IMR-90 (cell line): ENCODE results near the gene ATP1B3. TPM values are rescaled to one million over a fixed set of nuclear protein-coding genes. Genes with fewer than 3 reads are reported as not detected.

ENCODE experiments used
- ATAC-seq: fragments of 200-7000 bp; cut with Tn5 transposase; 2 replicates; pipeline ENCODE4 v1.9.1; 2020; ENCODE audit warnings: low read depth, mild to moderate bottlenecking, moderate library complexity
- BruUV-seq: library from RNA; stranded (reverse); fragments of 400-500 nt; replicated peaks from 2 replicates; lab custom pipeline; 2021; lab: Mats Ljungman, UMichigan
- CTCF ChIA-PET: fragments of 300-600 bp; formaldehyde crosslinking; extraction: SDS; loops from one replicate; lab custom pipeline; 2021; ENCODE audit warnings: antibody characterized with exemption; lab: Yijun Ruan, JAX
- POLR2A ChIA-PET: fragments of 300-600 bp; sonication (Branson Sonifier 250); formaldehyde crosslinking; loops from one replicate; lab custom pipeline; 2022; ENCODE audit warnings: antibody characterized with exemption; ENCODE audit not compliant: unreplicated experiment; lab: Charles Lee
- DNase-seq: peaks from one replicate; pipeline ENCODE4 v3.0.0; 2013
- H2AFZ ChIP-seq: replicated peaks from 2 replicates; pipeline ENCODE3; 2013; ENCODE audit warnings: low read length, mild to moderate bottlenecking; ENCODE audit not compliant: poor library complexity
- H2AK5ac ChIP-seq: 2 replicates; pipeline ENCODE4 v1.6.1; 2013; ENCODE audit warnings: low read depth, low read length, inconsistent platforms
- H2AK9ac ChIP-seq: replicated peaks from 2 replicates; pipeline ENCODE3; 2013; ENCODE audit warnings: mild to moderate bottlenecking, low read depth, low read length, moderate library complexity; ENCODE audit not compliant: poor library complexity
- H2BK120ac ChIP-seq: 2 replicates; pipeline ENCODE4 v1.6.1; 2013; ENCODE audit warnings: low read depth, low read length, inconsistent platforms
- H2BK15ac ChIP-seq: 3 replicates; pipeline ENCODE4 v1.6.1; 2013; ENCODE audit warnings: low read depth, low read length, inconsistent platforms
- H2BK20ac ChIP-seq: 2 replicates; pipeline ENCODE4 v1.6.1; 2013; ENCODE audit warnings: low read depth, mild to moderate bottlenecking, inconsistent platforms, low read length, moderate library complexity
- H2BK5ac ChIP-seq: 2 replicates; pipeline ENCODE4 v1.6.1; 2013; ENCODE audit warnings: mild to moderate bottlenecking, low read depth, low read length, inconsistent platforms; ENCODE audit not compliant: poor library complexity, severe bottlenecking
- H3K14ac ChIP-seq: replicated peaks from 2 replicates; pipeline ENCODE4 v1.6.1; 2013; ENCODE audit warnings: low read depth, low read length, inconsistent platforms
- H3K18ac ChIP-seq: 2 replicates; pipeline ENCODE4 v1.6.1; 2013; ENCODE audit warnings: low read depth, low read length, control low read depth
- H3K23ac ChIP-seq: 2 replicates; pipeline ENCODE4 v1.6.1; 2013; ENCODE audit warnings: low read depth, low read length, inconsistent platforms
- H3K27ac ChIP-seq: 2 replicates; pipeline ENCODE4 v1.5.1; 2013; ENCODE audit warnings: mild to moderate bottlenecking, control low read depth, low read length; ENCODE audit not compliant: insufficient read depth
- H3K27me3 ChIP-seq: 2 replicates; pipeline ENCODE4 v1.6.1; 2013; ENCODE audit warnings: low read length; ENCODE audit not compliant: control insufficient read depth, insufficient read depth
- H3K36me3 ChIP-seq: 2 replicates; pipeline ENCODE4 v1.6.1; 2013; ENCODE audit warnings: low read length, mixed read lengths; ENCODE audit not compliant: control insufficient read depth, insufficient read depth
- H3K4ac ChIP-seq: 2 replicates; pipeline ENCODE4 v1.6.1; 2013; ENCODE audit warnings: low read depth, low read length, inconsistent platforms
- H3K4me1 ChIP-seq: 2 replicates; pipeline ENCODE4 v1.6.1; 2013; ENCODE audit warnings: low read length, mixed read lengths; ENCODE audit not compliant: control insufficient read depth, insufficient read depth
- H3K4me2 ChIP-seq: 2 replicates; pipeline ENCODE4 v1.6.1; 2013; ENCODE audit warnings: low read depth, mild to moderate bottlenecking, control low read depth, low read length, moderate library complexity
- H3K4me3 ChIP-seq: 2 replicates; pipeline ENCODE4 v1.5.1; 2013; ENCODE audit warnings: low read depth, mild to moderate bottlenecking, control low read depth, low read length, moderate library complexity; ENCODE audit not compliant: insufficient read depth
- H3K56ac ChIP-seq: 2 replicates; pipeline ENCODE4 v1.6.1; 2013; ENCODE audit warnings: low read length, inconsistent platforms; ENCODE audit not compliant: insufficient read depth; ENCODE audit errors: extremely low read depth
- H3K79me1 ChIP-seq, 2 experiments: 2 replicates each; pipeline ENCODE4 v1.6.1; 2013; ENCODE audit warnings: low read length in 2 of 2, inconsistent platforms in 1 of 2, low read depth in 1 of 2
- H3K9ac ChIP-seq: 2 replicates; pipeline ENCODE4 v1.6.1; 2013; ENCODE audit warnings: low read depth, low read length, control low read depth
- H3K9me1 ChIP-seq: 2 replicates; pipeline ENCODE4 v1.6.1; 2013; ENCODE audit warnings: low read length, inconsistent platforms; ENCODE audit not compliant: insufficient read depth
- H3K9me3 ChIP-seq: 2 replicates; pipeline ENCODE4 v1.6.1; 2013; ENCODE audit warnings: low read length; ENCODE audit not compliant: control insufficient read depth, insufficient read depth
- H4K20me1 ChIP-seq: 2 replicates; pipeline ENCODE4 v1.6.1; 2013; ENCODE audit warnings: low read length, inconsistent platforms; ENCODE audit not compliant: insufficient read depth
- H4K5ac ChIP-seq: 2 replicates; pipeline ENCODE4 v1.6.1; 2013; ENCODE audit warnings: mild to moderate bottlenecking, low read depth, low read length, control low read depth
- H4K8ac ChIP-seq, 2 experiments: 2 replicates each; pipeline ENCODE4 v1.6.1; 2013; ENCODE audit warnings: low read depth in 2 of 2, low read length in 2 of 2, control low read depth in 1 of 2, inconsistent platforms in 1 of 2
- H4K91ac ChIP-seq: 2 replicates; pipeline ENCODE4 v1.6.1; 2013; ENCODE audit warnings: low read depth, low read length, inconsistent platforms; ENCODE audit not compliant: insufficient read depth
- MXI1 ChIP-seq: IDR thresholded peaks from 2 replicates; pipeline ENCODE4 v1.6.1; 2012; ENCODE audit warnings: low read depth, mild to moderate bottlenecking, low read length, moderate library complexity, borderline replicate concordance
- POLR2A ChIP-seq: IDR thresholded peaks from 2 replicates; pipeline ENCODE4 v1.6.1; 2012; ENCODE audit warnings: mild to moderate bottlenecking, low read depth, low read length
- WGBS, 2 experiments: methylation state at CpG; one replicate each; pipeline versions ENCODE4 v1.1.5 to v1.1.7; 2013; ENCODE audit warnings: missing lambda C conversion rate in 2 of 2; ENCODE audit not compliant: insufficient read length in 1 of 2; ENCODE audit errors: extremely low coverage in 2 of 2; 5-methylcytosine and 5-hydroxymethylcytosine counted together
- dilution Hi-C: fragments of 300-500 bp; cut with HindIII; formaldehyde crosslinking; loops from one replicate; pipeline ENCODE4 v1.14.3; 2018; ENCODE audit warnings: low sequenced_read_pairs; ENCODE audit not compliant: unreplicated experiment
- in situ Hi-C: fragments of 300-500 bp; cut with MboI; formaldehyde crosslinking; loops from 3 replicates; pipeline ENCODE4 v1.14.3; 2019; ENCODE audit warnings: low sequenced_read_pairs, inconsistent platforms, mixed read lengths
- intact Hi-C: fragments of 100-400 bp; cut with micrococcal nuclease; formaldehyde crosslinking; loops from 2 replicates; pipeline ENCODE4 v1.10.0; 2022
- polyA plus RNA-seq, 3 experiments: library from polyadenylated mRNA; depleted of rRNA; stranded (reverse); fragments of >200 nt; gene quantifications; 2 replicates each; pipeline ENCODE4 v1.2.3, GENCODE V29; 2012; ENCODE audit warnings: low replicate concordance in 1 of 3
- total RNA-seq: library from RNA; depleted of rRNA; stranded (reverse); fragments of >200 nt; gene quantifications from 2 replicates; pipeline ENCODE4 v1.2.3, GENCODE V29; 2012
- TF ChIP-seq, protein P1 (sequence below): fragments of 150-350 bp; IDR thresholded peaks from 2 replicates; pipeline ENCODE4 v1.6.1; 2016; ENCODE audit warnings: low read depth, mild to moderate bottlenecking, low read length, moderate library complexity, borderline replicate concordance

The ATP1B3 gene
- total and polyA plus RNA-seq, 2 of the 4 experiments (the other 2 are of a cell fraction) = 64.3 to 126 TPM

DNA sequence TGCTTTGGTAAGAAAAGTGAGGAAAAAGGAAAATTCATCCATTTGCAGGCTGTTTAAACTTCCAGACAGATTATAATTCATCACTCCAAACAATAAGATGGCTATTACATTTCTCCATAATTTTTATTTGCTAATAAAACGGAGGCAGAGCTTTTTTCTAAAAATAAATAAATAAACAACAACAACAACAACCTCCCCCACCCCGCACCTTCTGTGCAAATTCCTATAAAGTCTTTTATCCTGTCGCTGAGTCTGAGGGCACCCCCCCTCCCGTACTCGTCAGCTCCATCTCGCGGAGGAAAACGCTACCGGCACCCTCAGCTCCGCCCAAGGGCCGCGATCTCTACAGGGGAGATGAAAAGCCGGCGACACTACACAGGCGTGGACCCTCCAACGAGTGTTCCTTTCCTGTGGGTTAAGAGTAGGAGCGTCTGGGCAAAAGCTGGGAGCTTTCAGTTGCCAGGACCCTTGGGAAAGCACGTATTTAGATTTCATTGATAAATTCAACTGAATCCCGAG, 1.0 kb upstream of the ATP1B3 start (continued):
- no peak for TF ChIP-seq MXI1

DNA sequence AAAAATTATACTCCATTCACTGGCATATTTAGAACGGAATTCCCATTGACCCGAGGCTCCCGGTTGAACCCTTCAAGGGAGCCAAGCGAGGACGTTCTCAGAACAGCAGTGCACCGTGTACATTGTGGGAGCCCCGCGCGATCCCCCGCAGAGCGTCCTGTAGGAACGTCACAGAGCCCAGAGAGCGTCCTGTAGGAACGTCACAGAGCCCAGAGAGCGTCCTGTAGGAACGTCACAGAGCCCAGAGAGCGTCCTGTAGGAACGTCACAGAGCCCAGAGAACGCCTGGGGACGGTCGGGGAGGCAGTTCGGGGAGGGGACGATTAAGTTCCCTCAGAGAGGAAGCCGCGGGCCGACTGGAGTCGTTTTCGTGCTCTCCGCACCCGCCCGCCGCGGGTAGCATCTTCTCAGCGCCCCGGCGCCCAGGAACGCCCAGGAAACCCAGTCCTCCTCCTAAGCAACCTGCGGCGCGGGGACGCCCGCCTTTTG, 506 bp upstream of the ATP1B3 start:
- Histone ChIP-seq H3K23ac (peak overlapping the region; percentile 90; the same call in 1 of the 2 replicates), H3K27me3 (no peaks in the 10 kb centered on the region), H3K4me1 (peaks cover 2% of the 10 kb centered on the region), H3K27ac (peak overlapping the region; percentile 87), H4K8ac (peak overlapping the region; percentile 27 to 72), H3K18ac (peak overlapping the region; percentile 27; the same call in 1 of the 2 replicates), H3K56ac (peak overlapping the region; percentile 76), H3K36me3 (no peaks in the 10 kb centered on the region), H3K9me3 (no peaks in the 10 kb centered on the region), H4K91ac (peak overlapping the region; percentile 47; the same call in 1 of the 2 replicates), H3K4me2 (peak overlapping the region; percentile 87), H2AK9ac (peak overlapping the region; percentile 29), H2AFZ (peak overlapping the region; percentile 97), H4K5ac (peak overlapping the region; percentile 24; the same call in 1 of the 2 replicates), H3K4me3 (peak overlapping the region; percentile 96), H2BK5ac (peak overlapping the region; percentile 72), H3K14ac (peak overlapping the region; percentile 80), H2AK5ac (no peak overlapping the region), H2BK120ac (peak overlapping the region; percentile 6; the same call in 1 of the 2 replicates), H3K79me1 (peaks cover 0 to 9% of the 10 kb centered on the region in 2 experiments; a peak in 2 of 4 replicates), H3K9me1 (peaks cover 2% of the 10 kb centered on the region; the same call in 1 of the 2 replicates), H2BK20ac (no peak overlapping the region), H2BK15ac (peak overlapping the region; percentile 25; the same call in 1 of the 3 replicates), H4K20me1 (peaks cover 8% of the 10 kb centered on the region; the same call in 1 of the 2 replicates), H3K9ac (peak overlapping the region; percentile 75), H3K4ac (peak overlapping the region; percentile 59; the same call in 1 of the 2 replicates)
- ATAC-seq (peak; percentile 74), DNase-seq (peak; percentile 71)
- dilution Hi-C loops = no loop called here
- CTCF ChIA-PET = interaction anchor here (1.1 to 1.5 kb wide), 7 partner anchors 18 to 265 kb away, joined by 3 to 6 read pairs (median 3); no protein-coding TSS in a partner anchor
- WGBS, 2 experiments = 0% methylated on average over 34 of the region's 42 CpGs; no CpG with 5 or more reads in 1 of the 2 experiments
- intact Hi-C loops = loop anchor here (1.0 to 5.0 kb wide), 3 partner anchors 121 to 300 kb away; partner anchors contain the start of gene RNF7
- BruUV-seq = no TSS peak
- POLR2A ChIA-PET = no interaction called here
- in situ Hi-C loops = loop anchor here (25.0 kb wide), 1 partner anchor 539 kb away; no protein-coding TSS in a partner anchor
- TF ChIP-seq, protein P1, sequence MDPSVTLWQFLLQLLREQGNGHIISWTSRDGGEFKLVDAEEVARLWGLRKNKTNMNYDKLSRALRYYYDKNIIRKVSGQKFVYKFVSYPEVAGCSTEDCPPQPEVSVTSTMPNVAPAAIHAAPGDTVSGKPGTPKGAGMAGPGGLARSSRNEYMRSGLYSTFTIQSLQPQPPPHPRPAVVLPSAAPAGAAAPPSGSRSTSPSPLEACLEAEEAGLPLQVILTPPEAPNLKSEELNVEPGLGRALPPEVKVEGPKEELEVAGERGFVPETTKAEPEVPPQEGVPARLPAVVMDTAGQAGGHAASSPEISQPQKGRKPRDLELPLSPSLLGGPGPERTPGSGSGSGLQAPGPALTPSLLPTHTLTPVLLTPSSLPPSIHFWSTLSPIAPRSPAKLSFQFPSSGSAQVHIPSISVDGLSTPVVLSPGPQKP = no peak
- peak; percentile 86 for TF ChIP-seq POLR2A
